Right forelimb (tissue), 1 donor: Measurements from ENCODE around the gene ATG10.
"Not testable (repeated sequence)": the region's sequence is repeated elsewhere in the genome, so short reads cannot be mapped to it uniquely, and the experiment has no call there.

Experiments
- DNase-seq: peaks from one replicate; pipeline ENCODE4 v3.0.0-alpha.2; 2018

The ATG10 gene

DNA sequence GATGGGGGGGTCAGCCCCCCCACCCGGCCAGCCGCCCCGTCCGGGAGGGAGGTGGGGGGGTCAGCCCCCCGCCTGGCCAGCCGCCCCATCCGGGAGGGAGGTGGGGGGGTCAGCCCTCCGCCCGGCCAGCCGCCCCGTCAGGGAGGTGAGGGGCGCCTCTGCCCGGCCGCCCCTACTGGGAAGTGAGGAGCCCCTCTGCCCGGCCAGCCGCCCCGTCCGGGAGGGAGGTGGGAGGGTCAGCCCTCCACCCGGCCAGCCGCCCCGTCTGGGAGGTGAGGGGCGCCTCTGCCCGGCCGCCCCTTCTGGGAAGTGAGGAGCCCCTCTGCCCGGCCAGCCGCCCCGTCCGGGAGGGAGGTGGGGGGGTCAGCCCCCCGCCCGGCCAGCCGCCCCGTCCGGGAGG, 168.0 kb downstream of the ATG10 start:
- not testable (repeated sequence) for DNase-seq

DNA sequence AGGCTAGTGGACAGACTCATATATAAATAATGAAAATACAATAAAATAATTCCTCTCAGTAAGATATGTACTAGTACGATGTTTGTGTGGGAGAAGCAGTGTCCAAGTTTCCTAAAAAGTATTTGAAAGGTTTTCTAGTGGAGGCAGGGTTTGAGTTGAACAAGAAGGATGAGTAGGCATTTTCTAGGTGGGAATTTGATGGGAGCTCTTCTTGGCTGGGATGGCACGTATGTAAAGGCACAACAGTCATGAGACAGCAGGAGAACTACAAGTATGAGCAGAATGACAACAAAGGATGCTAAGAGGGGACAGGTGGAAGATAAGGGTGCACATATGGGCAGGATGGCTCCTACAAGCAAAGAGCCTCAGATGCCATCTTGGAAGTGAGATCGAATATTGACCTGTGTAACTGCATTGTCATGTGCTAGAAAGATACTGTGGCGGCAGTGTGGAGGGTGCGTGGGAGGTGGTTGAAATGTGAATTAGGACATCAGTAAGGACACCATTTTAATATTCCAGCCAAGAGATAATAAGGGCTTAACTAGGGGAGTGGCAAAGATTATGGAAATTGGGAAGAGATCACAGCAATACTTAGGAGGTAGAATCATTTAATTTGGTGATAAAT, 170.5 kb downstream of the ATG10 start:
- DNase-seq = no peak

DNA sequence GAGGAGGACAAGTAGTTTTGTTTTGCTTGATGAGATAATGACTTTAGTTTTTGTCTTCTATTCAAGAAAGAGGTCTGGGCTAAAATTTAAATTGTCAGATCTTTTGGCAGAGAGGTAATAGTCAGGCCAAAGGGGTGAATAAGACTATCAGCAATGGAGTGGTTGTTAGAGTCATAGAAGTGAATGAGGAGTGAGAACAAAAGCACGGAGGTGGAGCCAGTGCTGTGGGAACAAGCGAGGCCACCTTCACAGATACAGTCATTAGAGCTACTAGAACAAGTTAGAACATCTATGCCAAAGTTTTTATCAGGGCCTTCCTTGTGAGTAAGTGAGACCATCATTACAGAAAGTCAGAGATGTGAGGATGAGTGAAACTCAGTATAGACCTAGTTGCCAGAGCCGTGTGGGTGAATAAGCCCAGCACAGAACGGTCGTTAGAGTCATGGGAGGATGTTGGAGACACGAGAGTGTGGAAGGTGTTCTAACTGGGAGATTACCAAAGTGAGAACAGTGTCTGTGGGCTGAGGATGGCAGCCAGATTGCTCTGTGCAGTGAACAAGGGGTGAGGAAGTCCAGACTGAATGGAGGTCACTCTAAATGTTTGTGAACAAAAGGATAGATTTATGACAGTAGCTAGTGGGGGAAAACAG, 171.2 kb downstream of the ATG10 start:
- no peak for DNase-seq

DNA sequence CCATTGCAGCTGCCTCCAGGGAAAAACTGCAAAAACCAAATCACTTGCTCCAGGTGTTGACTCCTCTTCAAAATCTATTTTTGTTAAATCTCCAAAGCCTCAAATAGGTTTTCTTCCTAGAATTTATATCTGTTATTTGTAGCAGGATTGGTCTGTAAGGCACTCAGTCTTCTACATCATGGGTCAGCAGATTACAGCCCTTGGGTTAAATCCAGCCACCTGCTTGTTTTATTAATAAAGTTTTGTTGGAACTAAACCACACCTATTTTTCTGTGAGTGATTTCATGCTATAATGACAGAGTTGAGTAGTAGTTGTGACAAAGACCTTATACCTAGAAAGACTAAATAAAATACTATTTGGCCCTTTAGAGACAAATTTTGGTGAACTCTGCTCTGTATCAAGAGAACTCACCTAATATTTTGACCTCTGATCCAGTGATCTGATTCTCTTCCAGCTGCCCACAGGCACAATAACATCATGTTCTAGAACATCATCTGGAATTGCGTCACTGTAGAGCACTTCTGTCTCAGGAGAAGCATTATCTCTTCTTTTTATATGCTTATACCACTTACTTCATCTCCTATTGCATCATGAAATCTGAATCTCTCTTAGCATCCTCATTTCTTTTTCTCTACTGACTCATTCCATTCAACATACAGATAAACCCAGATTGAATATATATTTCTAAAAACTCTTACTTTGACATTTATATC, 176.2 kb downstream of the ATG10 start:
- DNase-seq = no peak

DNA sequence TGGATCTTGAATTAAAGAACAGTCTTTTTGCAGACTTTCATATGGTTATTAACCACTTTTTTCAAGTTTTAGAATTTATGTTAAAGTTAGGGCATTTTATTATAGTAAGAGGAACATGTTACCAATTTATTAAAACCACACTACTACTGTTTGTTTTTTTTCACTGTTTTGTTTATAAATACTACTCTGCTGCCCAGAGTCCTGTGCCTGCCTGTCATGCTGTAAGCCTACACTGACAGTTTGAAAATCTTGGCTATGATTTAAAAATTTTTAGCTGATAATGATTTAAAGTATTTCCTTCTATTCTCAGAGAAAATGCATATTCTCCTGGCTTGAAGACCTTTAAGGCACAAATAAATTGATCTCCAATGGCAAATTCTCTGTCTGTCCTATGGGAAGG, 177.6 kb downstream of the ATG10 start:
- no peak for DNase-seq

DNA sequence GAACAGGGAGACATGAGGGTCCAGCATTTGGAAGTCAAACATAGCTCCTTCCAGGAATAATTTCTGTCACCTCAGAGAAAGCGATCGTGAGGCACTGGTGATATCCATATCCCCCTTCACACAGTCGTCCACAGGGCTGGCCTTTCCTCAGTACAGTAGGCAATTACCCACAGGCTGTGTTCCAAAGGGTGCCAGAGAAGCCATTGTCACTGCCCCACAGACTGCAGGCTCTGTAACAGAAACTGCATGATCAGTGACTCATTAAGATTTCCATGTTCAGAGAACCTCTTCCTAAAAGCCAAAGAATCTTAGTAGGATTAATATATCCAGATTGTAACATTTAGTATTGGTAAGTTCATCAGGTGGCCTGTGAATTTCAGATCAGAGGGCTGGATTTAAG, 178.7 kb downstream of the ATG10 start:
- no peak for DNase-seq

DNA sequence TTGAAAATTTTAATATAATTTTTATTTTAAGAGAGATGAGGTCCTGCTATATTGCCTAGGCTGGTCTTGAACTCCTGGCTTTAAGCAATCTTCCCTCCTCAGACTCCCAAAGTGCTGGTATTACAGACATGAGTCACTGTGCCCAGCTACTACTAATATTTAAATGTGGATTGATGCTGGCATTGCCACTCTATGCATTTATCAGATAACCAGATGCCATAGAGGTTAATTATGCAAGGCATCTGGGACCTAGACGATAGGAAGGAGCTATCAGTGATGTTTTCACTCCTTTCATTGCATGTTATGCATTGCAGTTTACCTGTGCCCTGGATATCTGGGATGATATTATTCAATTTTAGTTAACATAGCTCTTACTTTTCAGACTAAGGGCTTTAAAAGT, 179.4 kb downstream of the ATG10 start:
- no peak for DNase-seq

DNA sequence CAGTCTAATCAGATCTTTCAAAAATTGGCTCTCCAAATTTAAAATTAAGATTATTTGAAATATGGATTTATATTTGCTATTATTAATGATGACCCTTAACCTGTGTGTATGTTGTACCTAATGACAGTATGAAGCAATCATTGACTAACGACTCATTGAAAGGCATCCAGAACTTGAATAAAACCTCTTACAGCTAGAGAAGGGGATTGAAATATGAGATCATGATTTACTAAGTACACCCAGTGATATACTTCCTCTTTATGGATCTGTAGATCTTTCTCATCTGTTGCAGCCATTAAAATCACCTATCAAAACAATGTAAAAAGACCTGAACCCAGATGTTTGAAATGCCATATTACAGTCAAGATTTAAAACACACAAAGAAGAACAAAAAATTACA, 179.8 kb downstream of the ATG10 start:
- DNase-seq = no peak

DNA sequence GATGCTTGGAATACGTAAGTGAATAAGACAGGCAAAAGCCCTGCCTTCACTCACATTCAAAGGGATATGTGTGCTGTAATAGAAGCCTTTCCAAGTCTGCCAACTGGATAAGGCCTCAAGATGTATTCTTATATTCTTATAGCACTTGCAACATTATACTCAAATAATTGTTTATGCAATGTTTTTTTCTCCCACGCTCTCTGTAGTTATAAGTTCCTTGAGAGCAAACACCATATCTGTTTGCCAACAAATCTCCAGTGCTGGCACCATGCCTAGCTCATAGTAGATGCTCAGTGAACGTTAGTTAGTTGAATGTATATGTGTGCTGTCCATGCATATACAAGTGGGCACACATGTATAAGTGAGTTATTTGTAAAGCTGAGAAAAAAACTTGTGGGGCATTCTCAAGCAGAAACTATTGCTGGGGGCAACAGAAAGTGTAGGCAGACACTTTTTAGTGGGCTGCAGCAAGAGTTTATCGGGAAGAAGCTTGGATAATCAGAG, 181.2 kb downstream of the ATG10 start:
- no peak for DNase-seq

DNA sequence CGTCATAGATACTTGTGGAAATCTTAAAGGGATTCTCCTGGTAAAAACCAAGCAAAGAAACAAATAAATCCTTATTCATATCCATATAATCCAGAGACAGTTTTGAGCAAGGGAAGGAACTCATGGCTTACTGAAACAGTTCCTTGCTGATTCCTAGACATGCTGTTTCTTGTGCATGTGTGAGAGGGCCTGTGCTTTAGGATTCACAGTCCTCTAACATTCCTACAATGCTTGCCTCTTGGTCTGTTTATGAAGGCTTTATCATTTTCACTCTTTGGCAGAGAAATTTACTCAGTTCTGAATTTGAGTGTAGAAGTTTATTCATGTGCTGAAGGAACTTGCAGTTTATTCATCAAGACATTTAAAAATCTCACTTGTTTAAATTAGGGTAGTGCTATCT, 183.0 kb downstream of the ATG10 start:
- DNase-seq = no peak

DNA sequence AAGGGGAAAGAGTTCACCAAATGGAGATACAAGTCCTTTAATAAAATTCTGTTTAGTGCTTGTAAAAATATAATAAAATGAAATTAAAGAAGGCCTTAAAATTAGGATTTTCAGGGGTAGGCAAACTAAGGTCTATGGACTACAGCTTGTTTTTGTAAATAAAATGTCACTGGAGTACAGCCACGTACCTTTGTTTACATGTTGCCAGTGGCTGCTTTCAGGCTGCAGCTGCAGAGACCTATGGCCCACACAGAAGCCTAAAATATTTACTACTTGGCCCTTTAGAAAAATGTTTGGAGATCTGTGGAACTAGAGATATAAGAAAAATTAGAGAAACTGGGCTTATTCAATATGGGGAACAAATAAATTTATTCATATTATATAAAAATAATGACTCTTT, 183.5 kb downstream of the ATG10 start:
- no peak for DNase-seq

DNA sequence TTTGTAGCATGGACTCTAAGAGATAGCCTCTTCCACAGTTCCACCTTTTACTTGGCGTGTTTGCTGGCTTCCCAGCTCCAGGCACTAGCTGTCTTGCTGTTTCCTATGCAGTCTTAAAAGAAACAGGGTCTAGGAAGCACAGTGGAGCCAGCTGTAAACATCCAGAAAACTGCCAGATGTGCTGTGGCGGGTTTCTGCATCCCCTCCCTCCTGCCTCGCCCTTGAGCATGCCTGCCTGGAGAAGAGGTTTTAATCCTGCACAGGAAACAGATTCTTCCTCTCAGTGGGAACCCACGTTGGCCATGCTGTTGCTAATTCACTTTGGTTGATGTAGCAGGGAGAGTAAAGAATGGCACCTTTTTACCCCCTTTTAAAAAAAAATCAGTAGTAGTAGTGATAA, 185.1 kb downstream of the ATG10 start:
- no peak for DNase-seq

DNA sequence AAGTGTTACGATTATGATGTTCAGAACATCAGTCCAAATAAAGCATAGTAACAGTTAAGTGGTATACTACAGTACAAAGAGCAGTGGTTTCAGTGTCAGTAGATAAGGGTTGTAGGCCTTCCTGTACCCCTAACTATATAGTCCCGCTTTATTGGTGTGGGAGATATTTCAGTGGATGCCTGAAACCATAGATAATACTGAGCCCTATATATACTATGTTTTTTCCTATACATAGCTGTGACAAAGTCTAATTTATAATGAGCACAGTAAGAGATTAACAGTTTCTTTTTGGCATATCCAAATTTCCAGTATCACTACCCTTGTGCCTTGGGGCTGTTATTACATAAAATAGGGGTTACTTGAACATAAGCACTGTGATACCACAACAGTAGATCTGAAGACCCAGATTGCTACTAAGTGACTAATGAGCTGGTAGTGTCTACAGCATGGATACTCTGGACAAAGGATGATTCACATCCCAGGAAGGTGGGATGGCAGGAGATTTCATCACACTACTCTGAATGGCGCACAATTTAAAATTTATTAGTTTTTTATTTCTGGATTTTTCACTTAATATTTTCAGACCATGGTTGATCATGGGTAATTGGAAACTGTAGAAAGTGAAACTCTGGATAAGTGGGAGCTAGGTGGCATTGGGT, 187.1 kb downstream of the ATG10 start:
- no peak for DNase-seq

DNA sequence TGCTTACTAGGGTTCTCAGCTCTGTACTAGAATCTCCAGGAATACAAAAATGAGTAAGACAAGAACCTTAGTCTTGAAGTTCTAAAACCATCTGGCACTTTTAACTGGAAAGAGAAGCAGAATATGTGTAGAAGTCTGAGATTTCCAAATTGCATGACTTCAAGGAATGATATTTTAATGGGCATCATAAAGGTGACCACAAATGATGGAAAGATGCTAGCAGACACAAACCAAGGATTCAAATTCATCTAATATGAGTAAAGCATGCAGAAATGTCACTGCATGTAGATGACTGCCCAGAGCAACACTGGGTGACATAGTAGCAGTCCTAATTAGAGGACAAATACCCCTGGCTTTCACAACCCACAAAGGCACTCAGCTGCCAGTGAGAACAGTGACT, 189.1 kb downstream of the ATG10 start:
- DNase-seq = no peak

DNA sequence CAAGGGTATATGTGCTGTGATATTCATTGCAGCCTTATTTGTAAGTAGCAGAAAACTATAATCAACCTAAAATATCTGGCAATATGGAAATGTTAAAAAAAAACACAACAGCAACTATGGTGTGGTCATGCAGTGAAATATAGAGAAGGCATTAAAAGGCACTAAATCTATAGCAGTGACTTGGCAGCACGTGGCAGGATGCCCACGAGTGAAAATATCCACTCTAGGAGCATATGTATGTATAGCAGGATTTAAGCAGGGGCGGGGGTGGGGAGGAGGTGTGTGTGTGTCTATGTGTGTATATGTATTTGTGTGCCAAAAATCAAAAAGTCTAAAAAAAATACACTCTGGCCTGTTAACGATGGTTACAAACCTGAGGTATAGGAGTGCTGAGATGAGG, 190.8 kb downstream of the ATG10 start:
- DNase-seq = no peak

DNA sequence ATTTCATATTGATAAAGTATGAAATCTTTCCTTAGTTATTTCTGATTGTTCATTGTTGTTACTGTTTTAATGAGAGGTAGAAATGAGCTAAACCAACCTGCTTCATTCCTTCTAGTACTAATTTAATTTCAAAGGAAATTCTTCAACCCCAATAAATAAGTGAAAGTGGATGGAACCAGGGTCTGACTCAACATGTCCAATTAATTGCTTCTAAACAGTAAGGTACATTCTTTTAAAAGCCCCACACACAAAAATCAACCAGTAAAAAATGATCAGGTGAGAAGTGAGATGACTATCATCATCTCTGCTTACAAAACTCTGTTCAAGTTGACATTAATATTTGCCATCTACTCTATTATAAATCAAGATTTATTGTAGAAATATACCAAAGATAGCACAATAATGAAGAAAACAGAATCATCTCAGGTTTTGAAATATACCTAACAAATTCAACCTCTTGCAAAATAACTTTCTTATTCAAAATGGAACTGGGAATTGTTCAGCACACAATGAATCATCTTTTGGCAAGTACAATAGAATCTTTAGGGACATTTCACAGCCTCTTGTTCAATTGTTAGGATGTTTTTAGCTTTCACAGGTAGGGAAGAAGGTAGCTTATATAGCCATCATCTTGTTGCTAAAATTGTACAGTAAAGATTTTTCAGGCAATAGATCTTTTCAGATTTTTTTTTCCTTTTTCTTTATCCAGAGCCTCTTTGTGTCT, 191.8 kb downstream of the ATG10 start:
- no peak for DNase-seq

DNA sequence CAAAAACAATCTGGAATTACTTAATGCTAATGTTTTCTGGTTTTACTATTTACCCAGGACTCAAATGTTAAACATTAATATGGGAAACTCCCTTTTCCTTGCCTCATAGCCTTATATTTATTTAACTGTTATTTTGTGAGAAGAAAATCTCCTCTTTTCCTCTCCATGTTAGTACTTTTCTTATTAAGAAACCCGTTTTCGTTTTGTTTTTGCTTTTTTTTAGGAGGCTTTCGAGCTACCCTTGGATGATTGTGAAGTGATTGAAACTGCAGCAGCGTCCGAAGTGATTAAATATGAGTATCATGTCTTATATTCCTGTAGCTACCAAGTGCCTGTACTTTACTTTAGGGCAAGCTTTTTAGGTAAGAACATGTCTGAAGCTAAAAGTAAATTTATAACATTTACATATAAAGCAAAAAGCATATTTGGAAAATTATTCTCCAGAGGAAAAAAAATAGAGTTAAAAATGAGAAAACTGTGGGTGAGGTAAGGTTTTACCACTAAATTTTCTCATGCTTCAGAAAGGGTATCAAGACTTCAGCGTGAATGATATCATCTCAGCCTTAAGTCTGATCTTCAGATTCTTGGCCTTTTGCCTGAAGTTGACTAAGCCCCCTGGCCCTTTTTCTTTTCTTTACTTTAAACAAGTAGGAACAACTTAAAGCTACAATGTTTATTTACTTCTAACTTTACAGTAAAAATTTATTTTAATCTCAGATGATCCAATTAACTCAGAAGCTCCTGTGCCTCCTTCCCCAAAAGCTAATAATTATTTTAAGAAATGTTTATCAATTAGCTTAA, 192.6 kb downstream of the ATG10 start:
- DNase-seq = no peak

DNA sequence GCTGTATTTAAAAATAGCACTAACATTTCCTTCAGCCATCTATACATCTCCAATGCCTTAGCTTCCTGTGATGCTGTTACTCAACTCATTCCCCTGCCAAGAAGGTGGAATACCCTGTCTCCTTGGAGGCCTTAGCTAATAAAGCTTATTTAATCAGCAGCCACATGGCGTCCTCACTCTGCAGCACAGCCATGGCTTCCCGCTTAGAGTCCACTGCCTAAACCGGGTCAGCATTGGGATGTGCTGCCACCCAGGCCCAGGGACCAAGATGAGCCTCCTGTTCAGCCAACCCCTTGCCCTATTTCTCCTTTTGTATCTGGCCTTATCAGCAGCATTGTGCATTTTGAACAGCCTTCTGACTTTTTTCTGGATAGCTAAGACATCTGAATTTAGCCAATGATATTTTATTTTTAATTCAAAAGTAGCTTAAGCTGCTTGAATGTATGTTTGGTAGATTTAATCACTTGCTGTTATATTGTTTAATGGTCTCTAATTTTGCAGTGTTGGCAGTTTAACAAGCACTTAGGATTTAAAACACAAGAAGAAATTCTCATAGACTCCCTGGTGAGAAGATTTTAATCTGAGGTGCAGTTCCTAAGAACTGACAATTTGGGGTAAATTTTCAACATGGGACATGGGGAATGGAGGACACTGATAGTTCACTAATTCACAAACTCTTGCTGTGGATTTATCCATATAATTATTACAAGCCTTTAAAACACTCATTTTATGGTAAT, 193.3 kb downstream of the ATG10 start:
- no peak for DNase-seq

DNA sequence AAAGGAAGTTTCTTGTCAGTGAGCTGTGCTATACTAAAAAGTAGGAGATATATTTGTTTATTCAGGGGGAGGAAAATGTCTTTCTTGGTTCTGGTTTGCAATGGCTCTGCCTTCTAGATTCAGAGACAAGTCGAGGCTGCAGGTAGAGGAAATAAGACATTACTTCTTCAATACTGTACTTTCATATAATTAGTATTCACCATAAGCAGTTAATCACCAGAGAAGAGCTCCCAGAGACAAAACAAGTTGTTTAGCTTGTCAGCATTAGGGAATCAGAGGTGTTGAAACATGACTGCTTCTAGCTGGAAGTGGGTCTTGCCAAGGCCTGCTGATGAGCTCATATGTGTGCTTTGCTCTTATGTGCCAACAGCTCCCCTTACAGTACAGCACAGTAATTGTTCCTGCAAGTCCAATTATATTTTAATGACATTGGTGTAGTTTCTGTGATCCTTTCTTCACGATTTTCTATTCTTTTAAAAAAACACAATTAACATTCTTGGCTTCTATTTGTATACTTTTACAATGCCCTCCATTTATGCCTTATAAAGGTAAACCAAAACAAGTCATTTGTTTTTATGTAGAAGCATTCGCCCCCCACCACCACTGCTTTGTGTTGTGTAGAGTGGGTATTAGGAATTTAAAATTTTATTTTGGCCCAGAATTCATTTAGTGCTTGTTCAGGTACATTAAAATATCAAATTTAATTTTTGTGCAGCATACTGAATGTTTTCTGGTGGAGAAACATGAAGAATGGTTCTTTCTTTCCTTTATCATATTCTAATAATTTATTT, 194.1 kb downstream of the ATG10 start:
- peak; percentile 55 for DNase-seq

DNA sequence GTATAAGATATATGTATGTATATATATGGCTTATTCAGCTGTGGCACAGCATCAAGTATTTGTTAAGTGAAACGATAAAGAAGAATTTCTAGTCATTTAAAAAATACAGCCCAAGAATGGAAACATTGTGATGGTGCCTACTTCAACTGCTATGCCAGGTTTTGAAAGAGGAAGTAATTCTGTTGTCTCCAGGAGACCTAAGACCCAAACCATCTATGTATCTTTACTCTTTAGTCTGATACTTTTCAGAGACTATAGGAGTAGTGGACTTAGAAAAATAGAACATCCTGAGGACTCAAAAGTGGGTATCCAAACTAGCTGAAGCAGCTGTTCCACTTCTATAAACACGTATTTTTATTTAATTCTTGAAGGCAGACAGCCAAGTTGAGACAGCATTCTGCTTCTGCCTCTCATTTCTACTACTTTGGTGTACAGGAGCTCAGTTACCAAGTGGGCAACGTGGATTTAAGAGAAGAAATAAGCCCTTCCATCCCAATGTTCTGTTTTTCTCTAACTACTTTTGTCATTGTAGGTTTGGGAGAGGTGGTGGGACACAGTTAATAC, 195.6 kb downstream of the ATG10 start:
- no peak for DNase-seq
